Panc1 (cell line): ENCODE measurements around the gene FMOD. TPM values are rescaled to one million over a fixed set of nuclear protein-coding genes. Genes with fewer than 3 reads are reported as not detected.

ENCODE experiments used
- ATAC-seq: fragments of 200-7000 bp; cut with Tn5 transposase; 2 replicates; pipeline ENCODE4 v1.9.1; 2020; ENCODE audit warnings: mild to moderate bottlenecking, moderate library complexity
- BruUV-seq: library from RNA; stranded (reverse); fragments of 400-500 nt; replicated peaks from 2 replicates; lab custom pipeline; 2021; lab: Mats Ljungman, UMichigan
- CTCF ChIA-PET: fragments of 300-600 bp; sonication (Branson Sonifier 250); formaldehyde crosslinking; loops from one replicate; lab custom pipeline; 2022; ENCODE audit warnings: antibody characterized with exemption; lab: Charles Lee
- POLR2A ChIA-PET: fragments of 300-600 bp; sonication (Branson Sonifier 250); formaldehyde crosslinking; loops from one replicate; lab custom pipeline; 2022; ENCODE audit warnings: antibody characterized with exemption; lab: Charles Lee
- DNase-seq: peaks from one replicate; pipeline ENCODE4 v3.0.0-alpha.2; 2010; ENCODE audit warnings: low read depth, low spot score
- H3K27ac ChIP-seq: 2 replicates; pipeline ENCODE4 v1.5.1; 2011; ENCODE audit warnings: mild to moderate bottlenecking, low read length, inconsistent platforms
- H3K27me3 ChIP-seq: fragments of 200-500 bp; sonication (Bioruptor generic); 2 replicates; pipeline ENCODE4 v1.6.0; 2014; ENCODE audit warnings: low read length, inconsistent platforms; ENCODE audit not compliant: control insufficient read depth, insufficient read depth
- H3K36me3 ChIP-seq: fragments of 200-500 bp; sonication (Bioruptor generic); 2 replicates; pipeline ENCODE4 v1.5.1; 2014; ENCODE audit warnings: inconsistent platforms, mild to moderate bottlenecking, low read length, moderate library complexity; ENCODE audit not compliant: control insufficient read depth, insufficient read depth
- H3K4me1 ChIP-seq: 2 replicates; pipeline ENCODE4 v1.5.1; 2011; ENCODE audit warnings: inconsistent platforms, mild to moderate bottlenecking, low read length, moderate library complexity; ENCODE audit not compliant: control insufficient read depth, insufficient read depth
- H3K4me3 ChIP-seq, 2 experiments: 2 replicates each; pipeline ENCODE4 v1.5.1; 2011 to 2012; ENCODE audit warnings: low read depth in 2 of 2, low read length in 2 of 2, mild to moderate bottlenecking in 2 of 2, inconsistent platforms in 1 of 2, moderate library complexity in 1 of 2
- H3K9me3 ChIP-seq: fragments of 200-500 bp; sonication (Bioruptor generic); 2 replicates; pipeline ENCODE4 v1.5.1; 2014; ENCODE audit warnings: low read depth, mild to moderate bottlenecking, inconsistent platforms, low read length, moderate library complexity; ENCODE audit not compliant: control insufficient read depth, insufficient read depth
- POLR2AphosphoS5 ChIP-seq: IDR thresholded peaks from 2 replicates; pipeline ENCODE4 v1.6.1; 2012; ENCODE audit warnings: mild to moderate bottlenecking, low read depth, low read length, moderate library complexity
- SIN3A ChIP-seq: IDR thresholded peaks from 2 replicates; pipeline ENCODE4 v1.6.1; 2012; ENCODE audit warnings: low read depth, mild to moderate bottlenecking, low read length, moderate library complexity, borderline replicate concordance; ENCODE audit not compliant: insufficient read depth
- TCF7L2 ChIP-seq: IDR thresholded peaks from 2 replicates; pipeline ENCODE4 v1.6.1; 2011; ENCODE audit warnings: mild to moderate bottlenecking, low read depth, low read length, inconsistent platforms
- in situ Hi-C: cut with HindIII; loops from 2 replicates; pipeline ENCODE4 v1.10.0; 2016; ENCODE audit warnings: low sequenced_read_pairs, low pct_unique_long_range_greater_than_20kb
- intact Hi-C: fragments of 100-400 bp; cut with micrococcal nuclease; formaldehyde crosslinking; loops from one replicate; pipeline ENCODE4 v1.10.0; 2022; ENCODE audit not compliant: unreplicated experiment
- total RNA-seq: library from RNA; stranded (reverse); gene quantifications from one replicate; pipeline ENCODE4 v1.2.1, GENCODE V29; 2021; ENCODE audit not compliant: unreplicated experiment
- TF ChIP-seq, protein P1 (sequence below): fragments of 450-650 bp; IDR thresholded peaks from 2 replicates; pipeline ENCODE4 v1.5.1; 2017; ENCODE audit warnings: mild to moderate bottlenecking
- TF ChIP-seq, protein P2 (sequence below), 2 experiments: IDR thresholded peaks; 2 replicates each; pipeline ENCODE4 v1.6.1; 2011 to 2012; ENCODE audit warnings: low read depth in 2 of 2, control low read depth in 1 of 2, low read length in 1 of 2, mild to moderate bottlenecking in 1 of 2, moderate library complexity in 1 of 2; ENCODE audit not compliant: insufficient read depth in 1 of 2

The FMOD gene
- total RNA-seq, 1 experiment from 2014 or later: not detected

- no TSS peak for BruUV-seq
- H3K36me3 ChIP-seq: no peaks in the 10 kb centered on the region
- DNase-seq (no peak), ATAC-seq (no peak)
- H3K4me3 ChIP-seq: no peak overlapping the region
- no peaks in the 10 kb centered on the region for H3K9me3 ChIP-seq
- in situ Hi-C loops (no loop called here), intact Hi-C loops (no loop called here)
- TF ChIP-seq TCF7L2 (no peak), POLR2AphosphoS5 (no peak), SIN3A (no peak)
- TF ChIP-seq, protein P1, sequence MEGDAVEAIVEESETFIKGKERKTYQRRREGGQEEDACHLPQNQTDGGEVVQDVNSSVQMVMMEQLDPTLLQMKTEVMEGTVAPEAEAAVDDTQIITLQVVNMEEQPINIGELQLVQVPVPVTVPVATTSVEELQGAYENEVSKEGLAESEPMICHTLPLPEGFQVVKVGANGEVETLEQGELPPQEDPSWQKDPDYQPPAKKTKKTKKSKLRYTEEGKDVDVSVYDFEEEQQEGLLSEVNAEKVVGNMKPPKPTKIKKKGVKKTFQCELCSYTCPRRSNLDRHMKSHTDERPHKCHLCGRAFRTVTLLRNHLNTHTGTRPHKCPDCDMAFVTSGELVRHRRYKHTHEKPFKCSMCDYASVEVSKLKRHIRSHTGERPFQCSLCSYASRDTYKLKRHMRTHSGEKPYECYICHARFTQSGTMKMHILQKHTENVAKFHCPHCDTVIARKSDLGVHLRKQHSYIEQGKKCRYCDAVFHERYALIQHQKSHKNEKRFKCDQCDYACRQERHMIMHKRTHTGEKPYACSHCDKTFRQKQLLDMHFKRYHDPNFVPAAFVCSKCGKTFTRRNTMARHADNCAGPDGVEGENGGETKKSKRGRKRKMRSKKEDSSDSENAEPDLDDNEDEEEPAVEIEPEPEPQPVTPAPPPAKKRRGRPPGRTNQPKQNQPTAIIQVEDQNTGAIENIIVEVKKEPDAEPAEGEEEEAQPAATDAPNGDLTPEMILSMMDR: no peak
- TF ChIP-seq, protein P2, sequence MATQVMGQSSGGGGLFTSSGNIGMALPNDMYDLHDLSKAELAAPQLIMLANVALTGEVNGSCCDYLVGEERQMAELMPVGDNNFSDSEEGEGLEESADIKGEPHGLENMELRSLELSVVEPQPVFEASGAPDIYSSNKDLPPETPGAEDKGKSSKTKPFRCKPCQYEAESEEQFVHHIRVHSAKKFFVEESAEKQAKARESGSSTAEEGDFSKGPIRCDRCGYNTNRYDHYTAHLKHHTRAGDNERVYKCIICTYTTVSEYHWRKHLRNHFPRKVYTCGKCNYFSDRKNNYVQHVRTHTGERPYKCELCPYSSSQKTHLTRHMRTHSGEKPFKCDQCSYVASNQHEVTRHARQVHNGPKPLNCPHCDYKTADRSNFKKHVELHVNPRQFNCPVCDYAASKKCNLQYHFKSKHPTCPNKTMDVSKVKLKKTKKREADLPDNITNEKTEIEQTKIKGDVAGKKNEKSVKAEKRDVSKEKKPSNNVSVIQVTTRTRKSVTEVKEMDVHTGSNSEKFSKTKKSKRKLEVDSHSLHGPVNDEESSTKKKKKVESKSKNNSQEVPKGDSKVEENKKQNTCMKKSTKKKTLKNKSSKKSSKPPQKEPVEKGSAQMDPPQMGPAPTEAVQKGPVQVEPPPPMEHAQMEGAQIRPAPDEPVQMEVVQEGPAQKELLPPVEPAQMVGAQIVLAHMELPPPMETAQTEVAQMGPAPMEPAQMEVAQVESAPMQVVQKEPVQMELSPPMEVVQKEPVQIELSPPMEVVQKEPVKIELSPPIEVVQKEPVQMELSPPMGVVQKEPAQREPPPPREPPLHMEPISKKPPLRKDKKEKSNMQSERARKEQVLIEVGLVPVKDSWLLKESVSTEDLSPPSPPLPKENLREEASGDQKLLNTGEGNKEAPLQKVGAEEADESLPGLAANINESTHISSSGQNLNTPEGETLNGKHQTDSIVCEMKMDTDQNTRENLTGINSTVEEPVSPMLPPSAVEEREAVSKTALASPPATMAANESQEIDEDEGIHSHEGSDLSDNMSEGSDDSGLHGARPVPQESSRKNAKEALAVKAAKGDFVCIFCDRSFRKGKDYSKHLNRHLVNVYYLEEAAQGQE (IDR thresholded peaks at IDR 0.05; ENCODE audit: insufficient read depth in 1 of 2, low read depth in 2 of 2, low read length in 1 of 2): no peak
- H3K27ac ChIP-seq: no peak overlapping the region
- ChIA-PET POLR2A (no interaction called here), CTCF (interaction anchor here (0.8 to 1.8 kb wide), 2 partner anchors 63 to 68 kb away, joined by 3 to 8 read pairs; no protein-coding TSS in a partner anchor)
- H3K4me1 ChIP-seq: no peaks in the 10 kb centered on the region; the same call in 1 of the 2 replicates
- peaks cover 11% of the 10 kb centered on the region for H3K27me3 ChIP-seq
Measured at GRCh38 chr1:203335503-203335902, 15.4 kb downstream of the FMOD start.

- ATAC-seq (no peak), DNase-seq (no peak)
- H3K4me3 ChIP-seq: no peak overlapping the region
- peaks cover 8% of the 10 kb centered on the region for H3K4me1 ChIP-seq
- TF ChIP-seq, protein P1: no peak
- TF ChIP-seq POLR2AphosphoS5 (no peak), TCF7L2 (no peak)
- TF ChIP-seq, protein P2 (IDR thresholded peaks at IDR 0.05; ENCODE audit: insufficient read depth in 1 of 2, low read depth in 2 of 2, low read length in 1 of 2): no peak
- in situ Hi-C loops: no loop called here
- ChIA-PET CTCF (no interaction called here), POLR2A (no interaction called here)
- no peaks in the 10 kb centered on the region for H3K36me3 ChIP-seq
- BruUV-seq: no TSS peak
- intact Hi-C loops: no loop called here
- H3K27ac ChIP-seq: no peak overlapping the region
- no peaks in the 10 kb centered on the region for H3K9me3 ChIP-seq
- peaks cover 12% of the 10 kb centered on the region for H3K27me3 ChIP-seq
Measured at GRCh38 chr1:203331224-203331623, 19.7 kb downstream of the FMOD start.
